ENCODE measurements around the gene ZNF217.
"Not testable (repeated sequence)": the region's sequence is repeated elsewhere in the genome, so short reads cannot be mapped to it uniquely, and the experiment has no call there.

Gene ZNF217

GRCh38 chr20:53523615-53524014 is 70.0 kb downstream of the ZNF217 start:
- not testable (repeated sequence) for DNase-seq

GRCh38 chr20:53522696-53523095 is 70.9 kb downstream of the ZNF217 start:
- DNase-seq, result no peak

DNA sequence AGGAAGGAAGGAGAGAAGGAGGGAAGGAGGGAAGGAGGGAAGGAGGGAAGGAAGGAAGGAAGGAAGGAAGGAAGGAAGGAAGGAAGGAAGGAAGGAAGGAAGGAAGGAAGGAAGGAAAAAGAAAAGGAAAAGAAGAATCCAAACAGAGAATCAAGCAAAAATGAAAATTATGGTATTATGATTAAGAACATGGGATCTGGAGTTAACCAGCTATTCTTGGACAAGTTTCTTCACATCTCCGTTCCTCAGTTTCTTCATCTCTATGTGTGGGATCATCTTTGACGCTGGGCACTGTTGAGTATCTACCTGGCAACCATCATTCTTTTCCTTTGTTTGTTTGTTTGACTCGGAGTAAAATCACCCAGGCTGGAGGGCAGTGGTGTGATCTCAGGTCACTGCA is 71.6 kb downstream of the ZNF217 start:
- no peak for DNase-seq

GRCh38 chr20:53521421-53521820 is 72.2 kb downstream of the ZNF217 start:
- not testable (repeated sequence) for DNase-seq

DNA sequence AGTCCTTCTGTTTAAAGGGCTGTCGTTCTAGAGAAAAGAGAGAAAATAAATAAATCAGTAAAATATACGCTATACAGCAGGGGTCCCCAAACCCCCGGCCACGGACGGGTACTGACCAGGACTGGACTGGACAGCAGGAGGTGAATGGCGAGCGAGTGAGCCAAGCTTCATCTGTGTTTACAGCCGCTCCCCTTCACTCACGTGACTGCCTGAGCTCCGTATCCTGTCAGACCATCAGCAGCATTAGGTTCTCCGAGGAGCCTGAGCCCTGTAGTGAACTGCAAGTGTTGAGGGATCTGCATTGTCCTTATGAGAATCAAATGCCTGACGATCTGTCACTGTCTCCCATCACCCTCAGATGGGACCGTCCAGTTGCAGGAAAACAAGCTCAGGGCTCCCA is 76.5 kb downstream of the ZNF217 start:
- DNase-seq, result no peak
